Measurements from ENCODE around the gene GALNT2.

DNA sequence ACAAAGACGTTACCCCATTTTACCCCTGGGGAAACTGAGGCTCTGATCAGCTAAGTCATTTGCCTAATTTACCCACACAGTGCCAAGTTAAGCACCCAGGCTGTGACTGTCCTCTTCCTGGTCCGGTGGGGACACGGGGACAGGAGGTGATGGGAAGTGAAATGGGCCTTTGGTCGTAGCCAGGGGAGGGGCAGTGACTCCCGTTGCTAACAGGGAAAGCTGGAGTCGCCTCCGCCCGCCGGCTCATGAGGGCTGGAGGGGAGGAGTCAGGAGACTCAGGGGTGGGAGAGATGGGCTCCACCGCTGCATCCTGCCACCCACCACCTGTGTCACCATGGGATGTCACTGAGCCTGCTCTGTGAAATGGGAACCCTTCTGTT, 219.8 kb downstream of the GALNT2 start:
- TF ChIP-seq EZH2 (IDR thresholded peaks at IDR 0.05; ENCODE audit: borderline replicate concordance, control insufficient read depth, low read depth, low read length) (no peak), CTCF (IDR thresholded peaks at IDR 0.05 in 2 of 3, conservative IDR thresholded peaks at IDR 0.05 in 1 of 3; ENCODE audit: control insufficient read depth in 2 of 3, extremely low read depth in 1 of 3, insufficient read depth in 1 of 3, low read depth in 3 of 3, low read length in 3 of 3) (no peak), ETV6 (conservative IDR thresholded peaks at IDR 0.05 in 1 of 2, IDR thresholded peaks at IDR 0.05 in 1 of 2; ENCODE audit: borderline replicate concordance in 1 of 2, low read depth in 1 of 2) (no peak), JUND (IDR thresholded peaks at IDR 0.05; ENCODE audit: low read depth, low read length) (no peak), JUNB (IDR thresholded peaks at IDR 0.05) (no peak), PAX5 (IDR thresholded peaks at IDR 0.05; ENCODE audit: borderline replicate concordance, low read depth, low read length) (no peak), CBX3 (IDR thresholded peaks at IDR 0.05; ENCODE audit: borderline replicate concordance, low read depth) (no peak), POLR2A (IDR thresholded peaks at IDR 0.05; ENCODE audit: low read depth, low read length) (no peak), ZNF207 (IDR thresholded peaks at IDR 0.05; ENCODE audit: borderline replicate concordance) (no peak), CHD2 (IDR thresholded peaks at IDR 0.05; ENCODE audit: borderline replicate concordance, low read depth, low read length) (no peak), RFX5 (IDR thresholded peaks at IDR 0.05; ENCODE audit: low read depth, low read length) (no peak)
- TF ChIP-seq, protein P1, sequence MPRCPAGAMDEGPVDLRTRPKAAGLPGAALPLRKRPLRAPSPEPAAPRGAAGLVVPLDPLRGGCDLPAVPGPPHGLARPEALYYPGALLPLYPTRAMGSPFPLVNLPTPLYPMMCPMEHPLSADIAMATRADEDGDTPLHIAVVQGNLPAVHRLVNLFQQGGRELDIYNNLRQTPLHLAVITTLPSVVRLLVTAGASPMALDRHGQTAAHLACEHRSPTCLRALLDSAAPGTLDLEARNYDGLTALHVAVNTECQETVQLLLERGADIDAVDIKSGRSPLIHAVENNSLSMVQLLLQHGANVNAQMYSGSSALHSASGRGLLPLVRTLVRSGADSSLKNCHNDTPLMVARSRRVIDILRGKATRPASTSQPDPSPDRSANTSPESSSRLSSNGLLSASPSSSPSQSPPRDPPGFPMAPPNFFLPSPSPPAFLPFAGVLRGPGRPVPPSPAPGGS (IDR thresholded peaks at IDR 0.05; ENCODE audit: borderline replicate concordance, insufficient read depth, low read depth, low read length, poor library complexity, severe bottlenecking): no peak
